GM19372 (cell line): ENCODE data around the gene TMED5.
A peak's percentile ranks its signal among the peaks of the same experiment; 100 is the strongest.
"Not testable (repeated sequence)": the region's sequence is repeated elsewhere in the genome, so short reads cannot be mapped to it uniquely, and the experiment has no call there.

Source experiments
- ATAC-seq: cut with Tn5 transposase; IDR thresholded peaks from one replicate; pipeline ENCODE4 v1.9.1; 2021; ENCODE audit warnings: mild to moderate bottlenecking, low read depth, moderate library complexity; ENCODE audit not compliant: unreplicated experiment

TMED5 gene

DNA sequence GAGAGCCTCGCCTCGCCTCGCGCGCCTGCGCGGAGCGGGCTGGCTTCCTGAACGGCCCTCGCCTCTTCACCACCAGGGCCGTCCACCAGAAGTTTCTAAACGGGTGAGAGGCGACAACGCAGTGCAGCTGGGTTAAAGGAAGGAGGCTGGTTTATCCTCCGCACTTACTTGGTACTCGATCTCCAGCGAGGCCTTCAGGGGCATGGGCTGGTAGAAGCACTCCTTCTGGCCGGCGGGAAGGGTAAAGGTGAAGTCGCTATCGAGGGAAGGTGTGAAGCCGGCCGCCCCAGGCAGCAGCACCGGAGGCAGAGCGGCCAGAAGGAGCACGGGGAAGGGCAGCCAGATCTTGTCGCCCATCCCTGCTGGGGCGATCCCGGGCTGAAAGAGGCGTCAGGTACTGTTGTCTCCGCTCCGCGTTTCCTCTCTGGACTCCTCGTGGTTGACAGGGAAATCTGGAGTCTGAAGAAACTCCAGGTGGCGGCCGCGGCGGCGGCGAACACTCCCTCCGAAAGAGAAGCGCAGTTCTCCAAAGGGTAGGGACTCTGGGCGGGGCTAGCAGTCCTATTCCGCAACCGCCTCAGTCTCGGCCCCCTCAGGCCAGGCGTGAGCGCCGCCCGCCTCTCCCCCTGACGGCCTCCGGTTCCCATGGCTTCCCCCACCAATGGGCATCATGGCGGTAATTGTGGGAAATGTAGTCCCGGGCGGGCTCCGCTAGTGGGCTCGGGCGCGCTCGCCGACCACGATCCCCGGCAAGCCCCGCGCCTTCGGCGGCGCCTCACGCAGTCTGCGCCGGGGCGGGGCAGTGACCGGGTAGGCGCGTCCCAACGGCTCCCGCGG is at the start of gene TMED5:
TMED5 (minus strand) TSS at position 528 of the 837 bp plus-strand sequence; CDS start at position 357, 171 bp downstream.
- peak; percentile 81 for ATAC-seq

GRCh38 chr1:93223023-93223675 is 42.9 kb upstream of the TMED5 start:
- ATAC-seq: no peak

DNA sequence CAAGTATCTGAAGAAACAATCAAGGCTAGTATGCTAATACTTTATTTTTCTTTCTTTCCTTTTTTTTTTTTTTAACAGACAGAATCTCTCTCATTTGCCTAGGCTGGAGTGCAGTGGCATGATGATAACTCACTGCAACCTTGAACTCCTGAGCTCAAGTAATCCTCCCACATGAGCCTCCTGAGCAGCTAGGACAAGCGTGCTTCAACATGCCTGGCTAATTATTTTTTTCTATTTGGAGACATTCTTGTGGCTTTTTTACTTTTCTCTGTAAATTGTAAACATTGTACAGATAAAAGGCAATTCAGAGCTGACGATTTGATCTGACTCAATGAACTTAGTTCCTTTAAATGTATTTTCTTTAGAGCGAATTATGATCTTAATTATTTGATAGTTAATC is 41.7 kb upstream of the TMED5 start:
- no peak for ATAC-seq

GRCh38 chr1:93220716-93221115 is 40.5 kb upstream of the TMED5 start:
- ATAC-seq: not testable (repeated sequence)

GRCh38 chr1:93219443-93219842 is 39.2 kb upstream of the TMED5 start:
- ATAC-seq: peak; percentile 74

DNA sequence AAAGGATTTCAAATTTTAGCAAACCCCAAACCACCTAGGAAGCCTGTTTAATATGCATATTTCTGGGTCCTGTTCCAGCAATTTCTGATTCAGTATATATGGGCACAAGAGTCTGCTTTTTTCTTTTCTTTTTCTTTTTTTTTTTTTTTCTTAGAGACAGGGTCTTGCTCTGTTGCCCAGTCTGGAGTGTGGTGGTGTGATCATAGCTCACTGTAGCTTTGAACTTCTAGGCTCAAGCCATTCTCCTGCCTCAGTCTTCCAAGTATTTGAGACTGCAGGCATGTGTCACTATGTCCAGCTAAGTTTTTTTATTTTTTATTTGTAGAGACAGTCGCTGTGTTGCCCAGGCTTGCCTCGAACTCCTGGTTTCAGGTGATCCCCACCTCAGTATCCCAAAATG is 35.1 kb upstream of the TMED5 start:
- ATAC-seq: no peak

DNA sequence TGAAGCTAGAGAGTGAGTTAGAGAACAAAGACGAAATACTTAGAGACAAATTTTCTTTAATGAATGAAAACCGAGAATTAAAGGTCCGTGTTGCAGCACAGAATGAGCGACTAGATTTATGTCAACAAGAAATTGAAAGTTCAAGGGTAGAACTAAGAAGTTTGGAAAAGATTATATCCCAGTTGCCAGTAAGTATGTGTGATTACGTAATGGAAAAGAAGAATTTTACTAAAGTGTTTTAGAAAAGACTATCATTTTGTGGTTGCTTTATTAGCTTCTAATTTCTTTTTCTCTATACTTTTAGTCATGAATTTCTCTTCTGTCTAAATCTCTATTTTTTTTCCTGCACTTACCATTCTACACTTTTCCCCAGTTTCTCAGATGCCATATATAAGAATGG is 27.0 kb upstream of the TMED5 start:
- no peak for ATAC-seq

GRCh38 chr1:93206567-93206954 is 26.3 kb upstream of the TMED5 start:
- ATAC-seq: no peak

GRCh38 chr1:93205892-93206566 is 25.8 kb upstream of the TMED5 start:
- no peak for ATAC-seq

DNA sequence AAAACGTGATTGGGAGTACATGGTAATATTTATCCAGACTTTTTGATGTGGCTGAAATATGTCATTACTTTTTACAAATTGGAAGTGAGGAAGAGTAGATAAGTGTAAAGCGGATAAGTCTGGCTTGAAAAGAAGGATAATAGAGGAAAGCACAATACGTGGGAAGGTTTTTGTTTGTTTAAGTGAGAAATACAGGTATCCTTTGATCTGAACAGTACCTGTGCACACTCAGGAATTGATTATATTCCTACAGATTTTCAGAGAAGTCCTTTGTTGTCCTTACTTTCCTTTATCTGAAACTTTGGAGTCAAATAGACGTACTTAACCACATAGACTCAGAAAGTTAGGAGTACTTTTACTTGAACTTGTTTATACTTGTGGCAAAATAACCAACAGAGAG is 20.5 kb upstream of the TMED5 start:
- ATAC-seq: no peak

DNA sequence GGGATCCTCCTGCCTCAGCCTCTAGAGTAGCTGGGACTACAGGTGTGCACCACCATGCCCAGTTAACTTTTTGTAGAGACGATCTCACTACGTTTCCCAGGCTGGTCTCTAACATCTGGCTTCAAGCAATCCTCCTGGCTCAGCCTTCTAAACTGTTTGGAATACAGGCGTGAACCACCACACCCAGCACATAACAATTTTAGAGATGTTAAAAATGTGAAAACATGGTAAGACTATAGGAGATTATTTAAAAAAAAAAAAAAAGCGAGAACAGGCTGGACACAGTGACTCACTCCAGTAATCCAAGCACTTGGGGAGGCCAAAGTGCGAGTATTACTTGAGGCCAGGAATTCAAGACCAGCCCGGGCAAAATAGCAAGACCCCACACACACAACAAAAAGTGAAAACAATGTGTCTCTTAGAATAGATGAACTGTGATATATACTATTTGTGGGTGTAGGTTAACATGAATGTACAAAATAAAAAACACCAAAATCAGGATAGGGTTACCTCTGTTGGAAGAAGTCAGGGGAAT is 19.9 kb upstream of the TMED5 start:
- no peak for ATAC-seq

- no peak for ATAC-seq
Observed at GRCh38 chr1:93199150-93199549, 18.9 kb upstream of the TMED5 start.

GRCh38 chr1:93196591-93196990 is 16.4 kb upstream of the TMED5 start:
- ATAC-seq: no peak

- ATAC-seq: no peak
Observed at GRCh38 chr1:93194231-93194990, 14.2 kb upstream of the TMED5 start.

GRCh38 chr1:93190432-93190831 is 10.2 kb upstream of the TMED5 start:
- no peak for ATAC-seq

- ATAC-seq: no peak
Observed at GRCh38 chr1:93186667-93187066, 6.5 kb upstream of the TMED5 start.

DNA sequence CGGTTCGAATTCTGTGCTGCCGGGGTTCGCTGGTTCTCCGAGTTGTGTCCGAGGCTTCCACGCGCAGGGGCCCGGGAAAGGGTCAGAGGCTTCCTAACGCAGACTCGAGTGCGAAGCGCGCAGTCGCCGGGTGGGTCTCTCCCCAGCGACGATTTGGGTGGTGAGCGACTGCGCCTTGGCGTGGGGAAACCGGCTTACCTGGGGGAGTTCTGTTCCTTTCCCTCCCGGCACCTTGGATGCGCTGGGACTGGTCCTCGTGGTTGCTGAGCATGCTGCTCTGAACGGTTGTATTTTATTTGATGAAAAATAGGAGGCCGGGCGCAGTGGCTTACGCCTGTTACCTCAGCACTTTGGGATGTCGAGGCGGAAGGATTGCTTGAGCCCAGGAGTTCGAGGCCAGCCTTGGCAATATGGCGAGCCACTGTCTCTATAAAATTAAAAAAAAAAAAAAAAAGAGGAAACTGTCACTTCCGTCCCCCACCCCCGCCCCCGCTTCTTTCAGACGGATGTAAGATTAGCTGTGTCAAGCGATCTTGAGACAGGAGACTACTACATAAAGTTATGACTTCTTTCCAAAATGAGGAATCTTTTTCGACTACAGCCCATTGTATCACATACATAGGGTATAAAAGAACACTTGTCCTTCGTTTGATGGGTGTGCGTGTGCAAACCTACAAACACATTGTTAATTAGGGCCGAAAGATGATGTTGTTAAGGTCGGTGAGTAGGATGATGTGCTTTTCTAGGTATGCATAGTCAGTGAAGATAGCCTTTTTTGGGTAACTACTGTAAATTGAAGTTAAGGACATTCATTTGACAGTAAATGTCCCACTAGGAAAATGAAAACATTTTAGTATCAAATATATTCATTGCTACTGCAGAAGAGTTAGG is 755 bp upstream of the TMED5 start, which contains the start of gene CCDC18:
CCDC18 (plus strand) TSS at position 2 of the 891 bp plus-strand sequence. CDS start 2,638 bp downstream, outside the sequence.
- ATAC-seq: peak; percentile 17

- ATAC-seq: no peak
Observed at GRCh38 chr1:93178418-93178817, 1.8 kb downstream of the TMED5 start.

- no peak for ATAC-seq
Observed at GRCh38 chr1:93177991-93178390, 2.2 kb downstream of the TMED5 start.
